Measurements from ENCODE around the gene TGM3. TPM values are rescaled to one million over a fixed set of nuclear protein-coding genes. Genes with fewer than 3 reads are reported as not detected.

Gene TGM3
- total RNA-seq, 1 donor from 2014 or later: 27.7 TPM

DNA sequence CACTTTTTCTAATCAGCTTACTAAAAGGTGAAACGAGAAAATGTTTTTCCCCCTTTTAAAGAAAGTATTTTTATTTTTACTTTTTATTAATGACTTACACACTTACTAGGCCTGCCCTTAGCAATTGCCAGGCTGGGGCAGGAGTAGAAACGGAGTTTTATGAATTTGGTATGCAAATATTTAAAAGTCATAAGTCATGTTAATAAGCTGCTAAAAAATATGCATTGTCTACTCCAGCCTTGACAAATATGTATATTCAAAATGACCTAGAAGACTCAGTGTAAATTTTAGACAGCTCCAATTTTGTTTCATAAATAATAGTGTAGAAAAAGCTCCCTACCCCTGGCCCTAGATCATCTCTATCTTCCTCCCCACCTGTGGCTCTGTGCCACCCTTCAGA, 67.4 kb downstream of the TGM3 start:
- intact Hi-C loops (cut with DNase I): no loop called here
- Histone ChIP-seq H3K9me3 (no peaks in the 10 kb centered on the region), H3K4me3 (no peak overlapping the region), H3K27ac (no peak overlapping the region), H3K27me3 (no peaks in the 10 kb centered on the region), H3K4me1 (no peaks in the 10 kb centered on the region), H3K36me3 (no peaks in the 10 kb centered on the region)
- peak in 1 of 2 donors; percentile 6 for DNase-seq (ENCODE audit: extremely low spot score in 2 of 2)
- TF ChIP-seq CTCF (IDR thresholded peaks at IDR 0.05) (no peak), POLR2A (IDR thresholded peaks at IDR 0.05) (no peak)

- Histone ChIP-seq H3K4me1 (no peaks in the 10 kb centered on the region), H3K9me3 (no peaks in the 10 kb centered on the region), H3K27ac (no peak overlapping the region), H3K4me3 (no peak overlapping the region), H3K27me3 (no peaks in the 10 kb centered on the region), H3K36me3 (no peaks in the 10 kb centered on the region)
- no peak for TF ChIP-seq POLR2A (IDR thresholded peaks at IDR 0.05)
- no peak for TF ChIP-seq POLR2AphosphoS5 (IDR thresholded peaks at IDR 0.05; ENCODE audit: insufficient read depth in 1 of 2, low read depth in 1 of 2)
- TF ChIP-seq CTCF (IDR thresholded peaks at IDR 0.05): no peak
- DNase-seq (ENCODE audit: extremely low spot score in 2 of 2): peak in 1 of 2 donors; percentile 40
- intact Hi-C loops (cut with DNase I): no loop called here
Measured at GRCh38 chr20:2363587-2363986, 67.8 kb downstream of the TGM3 start.

DNA sequence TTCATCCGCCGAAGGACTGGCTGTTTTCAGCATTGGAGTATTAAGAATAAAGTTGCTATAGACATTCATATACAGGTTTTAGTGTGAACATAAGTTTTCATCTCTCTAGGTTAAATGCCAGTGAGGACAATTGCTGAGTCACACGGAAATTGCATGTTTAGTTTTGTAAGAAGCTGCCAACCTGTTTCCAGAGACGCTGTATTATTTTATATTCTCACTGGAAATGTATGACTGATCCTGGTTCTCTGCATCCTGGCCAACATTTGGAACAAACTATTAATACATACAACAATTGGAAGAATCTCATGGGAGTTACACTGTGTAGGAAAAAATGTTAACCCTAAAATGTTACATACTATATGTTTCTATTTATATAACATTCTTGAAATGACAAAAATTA, 68.2 kb downstream of the TGM3 start:
- H3K4me3 ChIP-seq: no peak overlapping the region
- no peak overlapping the region for H3K27ac ChIP-seq
- TF ChIP-seq POLR2AphosphoS5 (IDR thresholded peaks at IDR 0.05; ENCODE audit: insufficient read depth in 1 of 2, low read depth in 1 of 2) (peak in 1 of 2 donors; percentile 18), CTCF (IDR thresholded peaks at IDR 0.05) (no peak)
- no peaks in the 10 kb centered on the region for H3K36me3 ChIP-seq
- H3K9me3 ChIP-seq: no peaks in the 10 kb centered on the region
- H3K4me1 ChIP-seq: no peaks in the 10 kb centered on the region
- intact Hi-C loops (cut with DNase I): no loop called here
- no peaks in the 10 kb centered on the region for H3K27me3 ChIP-seq
- DNase-seq (ENCODE audit: extremely low spot score in 2 of 2): no peak

- no peak for TF ChIP-seq POLR2A (IDR thresholded peaks at IDR 0.05)
- no peak for TF ChIP-seq POLR2AphosphoS5 (IDR thresholded peaks at IDR 0.05; ENCODE audit: insufficient read depth in 1 of 2, low read depth in 1 of 2)
- TF ChIP-seq CTCF (IDR thresholded peaks at IDR 0.05): no peak
- peak in 1 of 2 donors; percentile 64 for DNase-seq (ENCODE audit: extremely low spot score in 2 of 2)
- intact Hi-C loops (cut with DNase I): no loop called here
Measured at GRCh38 chr20:2365091-2365490, 69.3 kb downstream of the TGM3 start.

DNA sequence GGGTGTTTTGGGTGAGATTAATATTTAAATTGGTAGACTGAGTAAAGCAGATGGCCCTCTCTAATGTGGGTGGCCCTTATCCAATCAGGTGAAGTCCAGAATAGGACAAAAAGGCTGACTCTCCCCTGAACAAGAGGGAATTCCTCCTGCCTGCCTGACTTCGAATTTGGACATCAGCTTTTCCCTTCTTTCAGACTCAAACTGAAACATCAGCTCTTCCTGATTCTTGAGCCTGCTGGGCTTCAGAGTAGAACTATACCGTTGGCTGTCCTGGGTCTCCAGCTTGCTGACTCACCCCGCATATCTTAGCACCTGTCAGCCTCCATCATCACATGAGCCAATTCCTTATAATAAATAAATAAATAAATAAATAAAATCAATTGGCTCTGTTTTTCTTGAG, 69.9 kb downstream of the TGM3 start:
- no peak overlapping the region for H3K27ac ChIP-seq
- peak in 1 of 2 donors; percentile 52 for DNase-seq (ENCODE audit: extremely low spot score in 2 of 2)
- no peaks in the 10 kb centered on the region for H3K27me3 ChIP-seq
- no peak overlapping the region for H3K4me3 ChIP-seq
- H3K9me3 ChIP-seq: no peaks in the 10 kb centered on the region
- TF ChIP-seq POLR2AphosphoS5 (IDR thresholded peaks at IDR 0.05; ENCODE audit: insufficient read depth in 1 of 2, low read depth in 1 of 2) (no peak), CTCF (IDR thresholded peaks at IDR 0.05) (no peak), POLR2A (IDR thresholded peaks at IDR 0.05) (no peak)
- no peaks in the 10 kb centered on the region for H3K4me1 ChIP-seq
- no peaks in the 10 kb centered on the region for H3K36me3 ChIP-seq
- intact Hi-C loops (cut with DNase I): no loop called here

More at GRCh38 chr20:2365091-2365490, 69.3 kb downstream of the TGM3 start:
- H3K4me1 ChIP-seq: no peaks in the 10 kb centered on the region
- no peaks in the 10 kb centered on the region for H3K36me3 ChIP-seq
- H3K9me3 ChIP-seq: no peaks in the 10 kb centered on the region
- no peaks in the 10 kb centered on the region for H3K27me3 ChIP-seq
- H3K4me3 ChIP-seq: no peak overlapping the region
- H3K27ac ChIP-seq: no peak overlapping the region
